Loucy (cell line): ENCODE measurements around the gene WASF3.

ENCODE experiments used
- EZH2phosphoT487 ChIP-seq: fragments of 200-600 bp; IDR thresholded peaks from 2 replicates; pipeline ENCODE4 v1.6.1; 2018; ENCODE audit warnings: antibody characterized with exemption, mild to moderate bottlenecking, moderate library complexity, borderline replicate concordance
- TF ChIP-seq, protein P1 (sequence below): fragments of 200-600 bp; sonication (generic); conservative IDR thresholded peaks from 2 replicates; pipeline ENCODE4 v1.5.1; 2014; ENCODE audit warnings: mild to moderate bottlenecking, antibody characterized with exemption, low read length

DNA sequence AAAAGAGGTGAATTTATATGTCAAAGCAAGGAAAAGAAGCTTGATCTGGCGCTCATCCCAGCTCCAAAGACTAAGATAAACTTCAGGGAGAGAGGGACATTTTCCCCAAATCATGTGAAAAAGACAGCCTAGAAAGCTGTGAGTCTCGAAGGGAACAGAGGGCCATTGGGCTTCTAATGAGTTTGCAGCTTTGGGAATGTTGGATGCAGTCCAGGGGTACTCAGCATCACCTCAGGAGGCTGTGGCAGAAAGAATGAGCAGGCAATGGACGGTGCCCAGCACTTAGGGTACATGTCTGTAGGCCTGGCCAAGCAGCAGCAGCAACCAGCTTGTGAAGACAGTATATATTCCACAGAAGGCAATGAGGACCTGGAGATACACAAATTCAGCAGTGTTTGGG, 25.7 kb upstream of the WASF3 start:
- TF ChIP-seq, protein P1, sequence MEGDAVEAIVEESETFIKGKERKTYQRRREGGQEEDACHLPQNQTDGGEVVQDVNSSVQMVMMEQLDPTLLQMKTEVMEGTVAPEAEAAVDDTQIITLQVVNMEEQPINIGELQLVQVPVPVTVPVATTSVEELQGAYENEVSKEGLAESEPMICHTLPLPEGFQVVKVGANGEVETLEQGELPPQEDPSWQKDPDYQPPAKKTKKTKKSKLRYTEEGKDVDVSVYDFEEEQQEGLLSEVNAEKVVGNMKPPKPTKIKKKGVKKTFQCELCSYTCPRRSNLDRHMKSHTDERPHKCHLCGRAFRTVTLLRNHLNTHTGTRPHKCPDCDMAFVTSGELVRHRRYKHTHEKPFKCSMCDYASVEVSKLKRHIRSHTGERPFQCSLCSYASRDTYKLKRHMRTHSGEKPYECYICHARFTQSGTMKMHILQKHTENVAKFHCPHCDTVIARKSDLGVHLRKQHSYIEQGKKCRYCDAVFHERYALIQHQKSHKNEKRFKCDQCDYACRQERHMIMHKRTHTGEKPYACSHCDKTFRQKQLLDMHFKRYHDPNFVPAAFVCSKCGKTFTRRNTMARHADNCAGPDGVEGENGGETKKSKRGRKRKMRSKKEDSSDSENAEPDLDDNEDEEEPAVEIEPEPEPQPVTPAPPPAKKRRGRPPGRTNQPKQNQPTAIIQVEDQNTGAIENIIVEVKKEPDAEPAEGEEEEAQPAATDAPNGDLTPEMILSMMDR: no peak
- TF ChIP-seq EZH2phosphoT487: no peak
